Measurements from ENCODE around the gene TRMT11.

DNA sequence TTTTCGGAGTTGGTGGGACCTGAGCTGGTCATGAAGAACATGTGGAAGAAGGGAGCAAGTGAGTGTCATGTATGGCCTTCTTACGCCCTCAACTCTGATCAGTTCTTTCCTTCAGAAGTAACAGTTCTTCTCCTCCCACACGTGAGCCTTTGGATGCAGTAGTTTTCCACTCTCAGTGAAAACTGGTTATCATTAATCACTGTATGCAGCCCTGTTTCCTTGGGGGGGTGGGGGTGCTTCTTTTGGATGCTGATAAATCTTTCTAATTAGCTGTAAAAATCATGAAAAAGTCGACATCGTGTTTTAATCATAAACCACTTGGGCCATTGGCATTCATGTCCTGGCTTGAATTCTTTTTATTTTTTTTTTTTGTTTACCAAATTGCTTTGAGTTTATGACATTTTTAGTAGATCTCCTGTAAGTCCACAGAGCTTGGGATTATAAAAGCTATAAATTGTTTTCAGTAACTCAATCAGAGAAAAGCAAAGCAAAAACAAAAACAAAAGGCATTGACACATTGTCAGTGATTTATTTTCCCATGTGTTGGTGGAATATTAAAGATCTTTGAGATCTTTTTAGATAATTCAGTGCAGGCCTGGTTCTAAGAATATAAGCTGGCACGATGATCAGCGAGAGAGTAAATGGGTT is 84.8 kb downstream of the TRMT11 start:
- TF ChIP-seq, protein P1, sequence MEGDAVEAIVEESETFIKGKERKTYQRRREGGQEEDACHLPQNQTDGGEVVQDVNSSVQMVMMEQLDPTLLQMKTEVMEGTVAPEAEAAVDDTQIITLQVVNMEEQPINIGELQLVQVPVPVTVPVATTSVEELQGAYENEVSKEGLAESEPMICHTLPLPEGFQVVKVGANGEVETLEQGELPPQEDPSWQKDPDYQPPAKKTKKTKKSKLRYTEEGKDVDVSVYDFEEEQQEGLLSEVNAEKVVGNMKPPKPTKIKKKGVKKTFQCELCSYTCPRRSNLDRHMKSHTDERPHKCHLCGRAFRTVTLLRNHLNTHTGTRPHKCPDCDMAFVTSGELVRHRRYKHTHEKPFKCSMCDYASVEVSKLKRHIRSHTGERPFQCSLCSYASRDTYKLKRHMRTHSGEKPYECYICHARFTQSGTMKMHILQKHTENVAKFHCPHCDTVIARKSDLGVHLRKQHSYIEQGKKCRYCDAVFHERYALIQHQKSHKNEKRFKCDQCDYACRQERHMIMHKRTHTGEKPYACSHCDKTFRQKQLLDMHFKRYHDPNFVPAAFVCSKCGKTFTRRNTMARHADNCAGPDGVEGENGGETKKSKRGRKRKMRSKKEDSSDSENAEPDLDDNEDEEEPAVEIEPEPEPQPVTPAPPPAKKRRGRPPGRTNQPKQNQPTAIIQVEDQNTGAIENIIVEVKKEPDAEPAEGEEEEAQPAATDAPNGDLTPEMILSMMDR (IDR thresholded peaks at IDR 0.05): no peak
- no peak for TF ChIP-seq POLR2A (IDR thresholded peaks at IDR 0.05)
- TF ChIP-seq EP300 (IDR thresholded peaks at IDR 0.05; ENCODE audit: low read depth): no peak
- no peak for TF ChIP-seq POLR2AphosphoS5 (IDR thresholded peaks at IDR 0.05)

All from transverse colon (tissue), 4 donors.